B cell (primary cell): Measurements from ENCODE around the gene MAPKAP1. TPM values are rescaled to one million over a fixed set of nuclear protein-coding genes. Genes with fewer than 3 reads are reported as not detected.

Experiments used
- ATAC-seq: fragments of 200-7000 bp; cut with Tn5 transposase; one replicate; pipeline ENCODE4 v1.10.0; 2021; ENCODE audit warnings: low read depth, mild to moderate bottlenecking, moderate number of reproducible peaks, moderate library complexity
- CTCF ChIA-PET: fragments of 350-600 bp; sonication (Branson Sonifier 250); formaldehyde crosslinking; loops from one replicate; lab custom pipeline; 2021; ENCODE audit warnings: antibody characterized with exemption, inconsistent platforms; lab: Charles Lee
- POLR2A ChIA-PET: fragments of 350-600 bp; sonication (Branson Sonifier 250); formaldehyde crosslinking; loops from one replicate; lab custom pipeline; 2021; ENCODE audit warnings: antibody characterized with exemption; lab: Charles Lee
- DNase-seq: peaks from one replicate; pipeline ENCODE4 v3.0.0; 2013
- H2AFZ ChIP-seq: 2 replicates; pipeline ENCODE4 v1.6.1; 2012; ENCODE audit warnings: mild to moderate bottlenecking, low read depth, low read length; ENCODE audit not compliant: insufficient read depth, poor library complexity, severe bottlenecking
- H3K27ac ChIP-seq, 2 donors: 1 replicate in 1 of 2; 2 replicates in 1 of 2; pipeline ENCODE4 v1.5.1; 2012 to 2013; ENCODE audit warnings: low read length in 2 of 2, mild to moderate bottlenecking in 2 of 2, moderate library complexity in 1 of 2
- H3K27me3 ChIP-seq, 4 experiments: fragments of 200-600 bp in 1 of 4; sonication (generic) in 1 of 4; replicated peaks in 1 of 4; 1 replicate in 2 of 4; 2 replicates in 2 of 4; pipeline versions ENCODE4 v1.6.1 to v1.7.0; 2013 to 2016; ENCODE audit warnings: low read length in 3 of 4, mild to moderate bottlenecking in 2 of 4, mixed read lengths in 1 of 4, moderate library complexity in 1 of 4; ENCODE audit not compliant: insufficient read depth in 4 of 4, control insufficient read depth in 3 of 4; ENCODE audit errors: control extremely low read depth in 1 of 4
- H3K36me3 ChIP-seq, 2 experiments: replicated peaks in 1 of 2; 1 replicate in 1 of 2; 2 replicates in 1 of 2; pipeline versions ENCODE4 v1.6.1 to v1.7.1; 2013; ENCODE audit warnings: low read length in 1 of 2; ENCODE audit not compliant: insufficient read depth in 2 of 2, control insufficient read depth in 1 of 2; ENCODE audit errors: control extremely low read depth in 1 of 2, extremely low read depth in 1 of 2
- H3K4me1 ChIP-seq, 2 donors: fragments of 200-600 bp in 1 of 2; sonication (generic) in 1 of 2; 1 replicate in 1 of 2; 2 replicates in 1 of 2; pipeline versions ENCODE4 v1.5.1 to v1.6.1; 2013 to 2017; ENCODE audit warnings: low read length in 2 of 2; ENCODE audit not compliant: control insufficient read depth in 2 of 2, insufficient read depth in 2 of 2
- H3K4me2 ChIP-seq: replicated peaks from 2 replicates; pipeline ENCODE3; 2012; ENCODE audit warnings: mild to moderate bottlenecking, low read depth, low read length; ENCODE audit not compliant: poor library complexity, severe bottlenecking
- H3K4me3 ChIP-seq, 5 experiments: fragments of 200-600 bp in 1 of 5; sonication (generic) in 1 of 5; 1 replicate in 3 of 5; 2 replicates in 2 of 5; pipeline versions ENCODE4 v1.5.1 to v1.7.0; 2011 to 2016; ENCODE audit warnings: low read length in 4 of 5, mild to moderate bottlenecking in 4 of 5, low read depth in 2 of 5, control low read depth in 1 of 5, moderate library complexity in 1 of 5; ENCODE audit not compliant: insufficient read depth in 1 of 5; ENCODE audit errors: control extremely low read depth in 1 of 5, extremely low read depth in 1 of 5
- H3K79me2 ChIP-seq: fragments of 200-600 bp; sonication (generic); one replicate; pipeline ENCODE4 v1.6.0; 2016; ENCODE audit warnings: low read length; ENCODE audit not compliant: control insufficient read depth, insufficient read depth
- H3K9ac ChIP-seq: fragments of 200-600 bp; sonication (generic); 2 replicates; pipeline ENCODE4 v1.6.1; 2017; ENCODE audit warnings: mild to moderate bottlenecking, low read length, moderate library complexity
- H3K9me3 ChIP-seq, 3 donors: one replicate each; pipeline versions ENCODE4 v1.6.1 to v1.7.1; 2013; ENCODE audit warnings: low read length in 2 of 3; ENCODE audit not compliant: control insufficient read depth in 2 of 3, insufficient read depth in 1 of 3; ENCODE audit errors: control extremely low read depth in 1 of 3
- H4K20me1 ChIP-seq: 2 replicates; pipeline ENCODE4 v1.6.0; 2012; ENCODE audit warnings: mild to moderate bottlenecking, low read length; ENCODE audit not compliant: insufficient read depth, control insufficient read depth, poor library complexity, severe bottlenecking
- H3K27ac Mint-ChIP-seq: one replicate; pipeline ENCODE4 v1.8.0; 2021; ENCODE audit warnings: mixed read lengths
- H3K27me3 Mint-ChIP-seq: one replicate; pipeline ENCODE4 v1.8.0; 2021; ENCODE audit warnings: mixed read lengths
- H3K4me1 Mint-ChIP-seq: one replicate; pipeline ENCODE4 v1.8.0; 2021; ENCODE audit warnings: mixed read lengths
- H3K4me3 Mint-ChIP-seq: one replicate; pipeline ENCODE4 v1.8.0; 2021; ENCODE audit warnings: mixed read lengths
- H3K9me3 Mint-ChIP-seq: one replicate; pipeline ENCODE4 v1.8.0; 2022; ENCODE audit warnings: mixed read lengths; ENCODE audit not compliant: insufficient read depth
- CTCF ChIP-seq: fragments of 200-600 bp; IDR thresholded peaks from one replicate; pipeline ENCODE4 v1.8.0; 2022; ENCODE audit warnings: antibody characterized with exemption, mild to moderate bottlenecking
- EZH2 ChIP-seq: IDR thresholded peaks from 2 replicates; pipeline ENCODE4 v1.6.1; 2012; ENCODE audit warnings: borderline replicate concordance, low read depth, mild to moderate bottlenecking, moderate library complexity, low read length; ENCODE audit not compliant: insufficient read depth, poor library complexity, severe bottlenecking
- WGBS: methylation state at CpG from one replicate; pipeline ENCODE4 v1.1.5; 2013; ENCODE audit warnings: missing lambda C conversion rate; ENCODE audit not compliant: insufficient coverage; 5-methylcytosine and 5-hydroxymethylcytosine counted together
- intact Hi-C: fragments of 100-400 bp; cut with micrococcal nuclease; formaldehyde crosslinking; loops from one replicate; pipeline ENCODE4 v1.10.0; 2022
- polyA plus RNA-seq: library from polyadenylated mRNA; depleted of rRNA; stranded (reverse); fragments of >200 nt; gene quantifications from 2 replicates; pipeline ENCODE4 v1.2.3, GENCODE V29; 2012
- total RNA-seq, 2 donors: library from RNA; stranded (reverse); fragments of 120-200 nt in 1 of 2; gene quantifications; 1 replicate in 1 of 2; 2 replicates in 1 of 2; pipeline versions ENCODE4 v1.2.3 to v1.2.4, GENCODE V29; 2013 to 2022

MAPKAP1 gene
- total and polyA plus RNA-seq, 2 donors (not counting 1 experiment from before 2014, with no cell fraction given) = 51.6 to 62.4 TPM

GRCh38 chr9:125413579-125413978, 293.4 kb downstream of the MAPKAP1 start:
- 87% methylated on average over 8 of the region's 8 CpGs for WGBS
- H3K27ac Mint-ChIP-seq = no peak overlapping the region
- H3K4me1 ChIP-seq = peaks cover 2 to 7% of the 10 kb centered on the region in 2 donors
- H3K9ac ChIP-seq = no peak overlapping the region
- H2AFZ ChIP-seq = no peak overlapping the region
- no peak for TF ChIP-seq EZH2
- TF ChIP-seq CTCF = no peak
- ATAC-seq (no peak), DNase-seq (no peak)
- H3K79me2 ChIP-seq = no peaks in the 10 kb centered on the region
- POLR2A ChIA-PET = interaction anchor here (0.7 kb wide), 1 partner anchor 1306 kb away, joined by 3 read pairs; no protein-coding TSS in a partner anchor
- no peak overlapping the region for H3K4me3 Mint-ChIP-seq
- H3K4me1 Mint-ChIP-seq = peaks cover 9% of the 10 kb centered on the region
- H4K20me1 ChIP-seq = no peaks in the 10 kb centered on the region
- peaks cover 0 to 11% (median 0%) of the 10 kb centered on the region in 3 donors for H3K9me3 ChIP-seq
- no peak overlapping the region for H3K27ac ChIP-seq
- H3K27me3 ChIP-seq = peaks cover 0 to 10% (median under 1%) of the 10 kb centered on the region in 4 experiments
- H3K4me2 ChIP-seq = no peak overlapping the region
- no peaks in the 10 kb centered on the region for H3K36me3 ChIP-seq
- CTCF ChIA-PET = no interaction called here
- H3K9me3 Mint-ChIP-seq = no peaks in the 10 kb centered on the region
- intact Hi-C loops = no loop called here
- H3K4me3 ChIP-seq = no peak overlapping the region
- peaks cover 9% of the 10 kb centered on the region for H3K27me3 Mint-ChIP-seq

- DNase-seq (no peak), ATAC-seq (no peak)
- H3K4me2 ChIP-seq = no peak overlapping the region
- TF ChIP-seq CTCF = no peak
- TF ChIP-seq EZH2 = no peak
- Mint-ChIP-seq H3K4me3 (no peak overlapping the region), H3K27me3 (peaks cover 13% of the 10 kb centered on the region), H3K27ac (no peak overlapping the region), H3K9me3 (no peaks in the 10 kb centered on the region), H3K4me1 (peaks cover 16% of the 10 kb centered on the region)
- no peak overlapping the region for H3K27ac ChIP-seq
- WGBS = 81% methylated on average over 9 of the region's 10 CpGs
- H3K27me3 ChIP-seq = peaks cover 0 to 23% (median 6%) of the 10 kb centered on the region in 4 experiments
- no peaks in the 10 kb centered on the region for H3K36me3 ChIP-seq
- no peaks in the 10 kb centered on the region for H4K20me1 ChIP-seq
- H3K9ac ChIP-seq = no peak overlapping the region
- H2AFZ ChIP-seq = no peak overlapping the region
- peaks cover 0 to 15% (median 0%) of the 10 kb centered on the region in 3 donors for H3K9me3 ChIP-seq
- H3K4me3 ChIP-seq = no peak overlapping the region
- no peaks in the 10 kb centered on the region for H3K79me2 ChIP-seq
- POLR2A ChIA-PET = no interaction called here
- intact Hi-C loops = no loop called here
- CTCF ChIA-PET = interaction anchor here (1.2 to 1.4 kb wide), 2 partner anchors 146 to 818 kb away, joined by 3 to 6 read pairs; no protein-coding TSS in a partner anchor
- peaks cover 10 to 19% of the 10 kb centered on the region in 2 donors for H3K4me1 ChIP-seq
Measured at GRCh38 chr9:125412166-125412565, 294.8 kb downstream of the MAPKAP1 start.
